GDM1 (cell line): ENCODE measurements around the gene CDH16.
"Not testable (repeated sequence)": the region's sequence is repeated elsewhere in the genome, so short reads cannot be mapped to it uniquely, and the experiment has no call there.

Experiments
- DNase-seq: peaks from one replicate; lab custom pipeline; 2025; lab: John Stamatoyannopoulos, UW

Gene CDH16

GRCh38 chr16:66947302-66948065, 28.8 kb upstream of the CDH16 start:
- DNase-seq: peak; percentile 33

- no peak for DNase-seq
These were observed 28.3 kb upstream of the CDH16 start for GRCh38 chr16:66946974-66947301.

- no peak for DNase-seq
These were observed 27.9 kb upstream of the CDH16 start for GRCh38 chr16:66946541-66946940.

- DNase-seq: no peak
These were observed 27.3 kb upstream of the CDH16 start for GRCh38 chr16:66945939-66946338.

- DNase-seq: not testable (repeated sequence)
These were observed 26.3 kb upstream of the CDH16 start for GRCh38 chr16:66944971-66945370.

GRCh38 chr16:66944054-66944441, 25.4 kb upstream of the CDH16 start:
- no peak for DNase-seq

GRCh38 chr16:66943426-66944053, 24.9 kb upstream of the CDH16 start:
- DNase-seq: no peak

- DNase-seq: no peak
These were observed 24.3 kb upstream of the CDH16 start for GRCh38 chr16:66942981-66943380.

- DNase-seq: no peak
These were observed 21.6 kb upstream of the CDH16 start for GRCh38 chr16:66940236-66940635.

GRCh38 chr16:66939366-66939765, 20.7 kb upstream of the CDH16 start:
- DNase-seq: no peak

- DNase-seq: no peak
These were observed 19.1 kb upstream of the CDH16 start for GRCh38 chr16:66937725-66938337.

GRCh38 chr16:66936889-66937554, 18.3 kb upstream of the CDH16 start:
- no peak for DNase-seq

GRCh38 chr16:66936462-66936861, 17.8 kb upstream of the CDH16 start:
- DNase-seq: no peak

- DNase-seq: no peak
These were observed 16.8 kb upstream of the CDH16 start, which contains the start of gene CES2 for GRCh38 chr16:66935314-66936011. Gene CES2, plus strand, starts transcription at chr16:66935516. Its CDS starts 120 bp downstream, at chr16:66935636.

- DNase-seq: not testable (repeated sequence)
These were observed 16.2 kb upstream of the CDH16 start for GRCh38 chr16:66934839-66935313.

- peak; percentile 56 for DNase-seq
These were observed 15.6 kb upstream of the CDH16 start, which contains the start of gene CIAO2B for GRCh38 chr16:66934138-66934838. Gene CIAO2B, minus strand, starts transcription at chr16:66934402. Its CDS starts 38 bp downstream, at chr16:66934364.

GRCh38 chr16:66933776-66934137, 15.1 kb upstream of the CDH16 start:
- no peak for DNase-seq

- DNase-seq: no peak
These were observed 13.4 kb upstream of the CDH16 start for GRCh38 chr16:66932076-66932475.

GRCh38 chr16:66931665-66932064, 13.0 kb upstream of the CDH16 start:
- DNase-seq: no peak

- DNase-seq: no peak
These were observed 11.5 kb upstream of the CDH16 start for GRCh38 chr16:66930189-66930588.

GRCh38 chr16:66928702-66929388, 10.2 kb upstream of the CDH16 start:
- DNase-seq: no peak
